NOMO-1 treated with dmso at 0.1 percent for 144 hours (cell line): ENCODE results near the gene APLP2.

Experiments
- DNase-seq: peaks from one replicate; lab custom pipeline; 2025; ENCODE audit not compliant: unreplicated experiment; lab: John Stamatoyannopoulos, UW

The APLP2 gene

DNA sequence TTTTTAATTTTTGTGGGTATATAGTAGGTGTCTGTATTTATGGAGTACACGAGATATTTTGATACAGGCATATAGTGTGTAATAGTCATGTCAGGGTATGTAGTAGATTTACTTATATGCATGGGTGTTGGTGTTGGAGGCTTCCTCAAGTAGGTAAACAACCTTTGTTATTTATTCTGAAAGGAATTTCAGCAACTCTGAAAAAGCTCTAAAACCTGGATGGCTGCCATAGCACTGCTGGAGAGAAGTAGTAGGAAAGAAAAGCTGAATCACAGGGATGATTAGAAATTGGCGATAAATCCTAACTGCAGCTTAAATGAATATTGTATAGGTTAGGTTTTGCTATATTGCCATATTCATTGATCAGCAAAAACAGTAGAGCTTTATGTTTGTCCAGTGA, 45.5 kb downstream of the APLP2 start:
- DNase-seq = no peak

DNA sequence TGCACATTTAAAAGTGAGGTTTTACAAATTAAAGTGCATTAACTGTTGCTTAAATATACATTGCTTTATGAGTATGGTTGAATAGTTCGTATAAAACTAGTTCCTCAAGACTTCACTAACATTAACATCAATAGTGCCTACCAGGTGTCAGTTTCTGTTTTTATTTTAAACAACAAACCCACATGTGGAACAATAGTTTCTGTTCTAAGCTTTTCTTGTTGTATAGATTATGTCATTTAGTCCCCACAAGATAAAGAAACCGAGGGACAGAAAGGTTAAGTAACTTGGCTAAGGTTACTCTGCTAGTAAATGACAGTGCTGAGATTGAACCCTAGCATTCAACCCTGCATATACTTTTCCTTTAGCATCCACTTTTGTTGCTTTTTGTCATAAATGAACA, 48.5 kb downstream of the APLP2 start:
- DNase-seq = no peak

DNA sequence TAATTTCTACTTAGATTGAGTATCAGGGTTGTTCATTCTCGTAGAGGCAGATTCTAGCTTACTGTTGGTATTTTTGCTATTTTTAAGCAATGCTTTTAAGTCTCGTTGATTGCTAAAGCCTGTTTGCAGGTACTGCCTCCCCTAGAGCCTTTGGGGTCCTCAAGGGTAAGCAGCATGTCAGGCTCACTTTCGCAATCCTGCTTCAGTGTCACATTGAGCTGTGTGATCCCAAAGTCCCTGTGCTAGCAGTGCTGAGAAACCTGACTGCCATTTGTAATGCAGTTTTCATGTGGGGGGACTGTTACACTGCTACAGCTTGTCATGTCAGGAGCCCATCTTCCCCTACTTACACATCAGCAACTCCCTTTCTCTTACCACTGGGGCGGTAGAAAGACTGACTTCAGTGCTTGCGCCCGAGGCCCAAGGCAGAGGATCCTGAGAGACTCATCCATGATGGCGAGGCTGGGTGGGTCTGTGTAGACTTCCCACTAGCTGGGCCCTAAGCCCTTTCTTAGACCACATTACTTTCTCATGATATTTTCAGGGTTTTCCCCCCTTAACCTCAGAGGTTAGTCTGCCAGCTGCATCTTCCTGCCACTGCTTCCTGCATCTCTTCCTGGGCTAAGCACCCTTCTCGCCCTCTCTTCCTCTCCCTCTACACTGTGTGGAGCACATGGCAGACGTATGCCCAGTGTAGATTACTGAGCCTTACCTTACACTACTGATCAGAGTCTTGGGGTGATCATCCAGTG, 49.1 kb downstream of the APLP2 start:
- DNase-seq = no peak

DNA sequence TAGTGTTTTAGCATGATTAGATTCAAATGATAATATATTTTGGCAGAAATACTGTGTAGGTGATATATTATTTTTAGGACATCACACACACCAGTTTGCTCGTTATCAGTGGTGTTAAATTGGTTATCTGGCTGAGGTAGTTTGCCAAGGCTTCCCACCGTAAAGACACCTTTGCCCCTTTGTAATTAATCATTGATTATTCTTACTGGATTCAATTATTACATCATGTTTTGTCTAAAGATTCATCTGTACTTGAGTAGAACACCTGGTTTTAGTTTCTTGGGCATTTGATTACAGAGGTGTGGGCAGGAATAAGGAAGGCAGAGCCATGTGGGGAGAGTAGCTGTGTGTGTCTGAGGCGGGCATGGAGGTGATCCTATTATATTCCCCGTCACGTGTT, 50.4 kb downstream of the APLP2 start:
- DNase-seq = no peak

DNA sequence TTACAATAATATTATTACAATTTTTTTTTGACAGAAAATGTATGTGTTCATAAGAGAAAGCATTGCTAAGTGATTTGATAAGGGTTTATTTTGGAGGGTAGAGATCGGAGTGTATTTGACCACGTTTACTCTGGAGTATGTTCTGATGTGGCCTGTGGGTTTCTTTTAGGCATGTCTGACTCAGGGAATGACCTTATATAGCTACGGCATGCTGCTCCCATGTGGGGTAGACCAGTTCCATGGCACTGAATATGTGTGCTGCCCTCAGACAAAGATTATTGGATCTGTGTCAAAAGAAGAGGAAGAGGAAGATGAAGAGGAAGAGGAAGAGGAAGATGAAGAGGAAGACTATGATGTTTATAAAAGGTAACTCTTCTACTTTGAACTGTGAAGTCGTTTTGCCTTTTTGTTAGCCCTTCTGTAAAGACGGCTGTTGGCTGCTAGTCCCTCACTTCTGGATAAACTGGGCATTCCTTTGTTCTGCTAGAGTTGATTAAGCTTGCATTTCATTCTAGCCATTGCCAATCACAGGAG, 51.8 kb downstream of the APLP2 start:
- DNase-seq = no peak

DNA sequence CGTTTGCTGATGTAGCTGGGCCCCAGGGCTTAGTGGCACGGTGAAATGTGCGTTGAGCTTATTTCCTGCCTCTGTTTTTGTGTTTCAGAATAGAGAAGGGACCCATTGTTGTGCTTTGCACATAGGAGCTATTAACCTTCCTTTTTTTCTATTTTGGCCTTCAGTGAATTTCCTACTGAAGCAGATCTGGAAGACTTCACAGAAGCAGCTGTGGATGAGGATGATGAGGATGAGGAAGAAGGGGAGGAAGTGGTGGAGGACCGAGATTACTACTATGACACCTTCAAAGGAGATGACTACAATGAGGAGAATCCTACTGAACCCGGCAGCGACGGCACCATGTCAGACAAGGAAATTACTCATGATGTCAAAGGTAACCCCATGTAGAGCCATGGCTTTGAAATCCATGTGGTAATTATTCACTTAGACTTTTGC, 52.5 kb downstream of the APLP2 start:
- no peak for DNase-seq

DNA sequence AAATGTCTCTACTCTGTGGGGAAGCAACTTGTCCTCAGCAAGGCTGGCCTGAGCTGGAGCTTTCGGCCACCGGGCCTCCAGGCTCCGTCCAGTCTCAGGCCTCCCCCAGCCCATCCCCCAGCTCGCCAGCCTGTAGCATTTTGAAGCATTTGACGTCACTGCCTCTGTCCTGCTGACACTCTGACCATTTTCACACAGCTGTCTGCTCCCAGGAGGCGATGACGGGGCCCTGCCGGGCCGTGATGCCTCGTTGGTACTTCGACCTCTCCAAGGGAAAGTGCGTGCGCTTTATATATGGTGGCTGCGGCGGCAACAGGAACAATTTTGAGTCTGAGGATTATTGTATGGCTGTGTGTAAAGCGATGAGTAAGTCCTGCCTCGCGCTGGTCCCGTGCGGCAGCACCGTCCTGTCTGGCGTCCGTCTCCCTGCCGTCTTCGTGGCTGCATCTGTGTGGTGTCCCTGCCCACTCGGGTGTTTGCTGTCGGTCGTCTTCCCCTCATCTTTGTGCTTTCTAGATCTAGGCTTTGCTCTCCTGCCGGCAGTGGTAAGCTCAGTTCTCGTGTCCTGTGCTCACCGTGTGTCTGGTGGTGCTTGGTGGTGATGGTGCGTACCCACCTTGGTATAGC, 53.8 kb downstream of the APLP2 start:
- DNase-seq = no peak

DNA sequence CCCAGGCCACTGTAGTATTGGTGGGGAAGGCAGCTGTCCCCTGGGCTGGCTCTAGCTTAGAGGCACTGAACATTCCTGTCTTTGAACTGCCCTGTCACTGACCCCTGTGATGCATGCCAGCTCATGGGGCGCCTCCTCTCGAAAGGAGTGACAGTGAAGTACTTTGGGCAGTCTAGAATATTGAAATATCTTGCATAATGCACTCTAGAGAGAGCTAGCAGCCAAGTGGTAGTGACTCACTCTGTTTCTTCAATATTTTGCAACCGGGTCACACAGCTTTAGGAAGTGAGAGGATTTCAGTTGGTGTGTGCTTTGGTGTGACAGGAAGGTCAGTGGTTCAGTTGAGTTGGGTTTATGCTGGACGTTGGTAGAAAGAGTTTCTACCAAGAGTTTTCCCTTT, 54.4 kb downstream of the APLP2 start:
- DNase-seq = peak; percentile 99

DNA sequence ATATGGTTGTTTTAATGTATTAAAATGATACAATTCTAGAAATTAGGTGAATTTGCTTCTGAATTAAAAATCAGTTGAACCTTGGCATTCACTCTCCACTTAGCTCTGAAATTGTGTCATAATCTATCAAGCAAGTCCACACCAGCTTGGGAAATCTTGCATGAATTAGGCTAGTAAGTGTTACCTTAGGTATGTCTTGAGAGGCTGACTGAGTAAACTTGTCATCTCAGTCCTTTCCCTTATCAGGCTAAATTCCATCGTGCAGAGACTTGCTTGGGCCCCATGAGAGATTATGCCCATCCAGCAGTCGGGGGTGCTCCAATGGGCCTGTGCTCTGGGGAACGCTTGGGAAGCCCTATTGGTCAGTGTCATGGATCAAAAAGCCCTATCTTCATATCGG, 55.9 kb downstream of the APLP2 start:
- no peak for DNase-seq

DNA sequence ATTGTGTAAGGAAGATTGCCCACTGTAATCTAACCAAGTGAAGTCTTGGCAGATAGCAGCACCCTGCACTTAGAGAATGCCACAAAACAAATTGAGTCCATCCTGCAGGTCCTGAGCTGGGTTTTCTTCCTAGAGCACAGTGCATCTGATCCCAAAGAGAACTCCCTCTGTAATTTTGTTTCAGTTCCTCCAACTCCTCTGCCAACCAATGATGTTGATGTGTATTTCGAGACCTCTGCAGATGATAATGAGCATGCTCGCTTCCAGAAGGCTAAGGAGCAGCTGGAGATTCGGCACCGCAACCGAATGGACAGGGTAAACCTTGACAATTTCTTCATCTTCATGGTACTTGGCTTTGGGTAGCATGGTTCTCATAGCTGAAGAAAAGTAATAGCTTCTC, 56.8 kb downstream of the APLP2 start:
- DNase-seq = no peak

DNA sequence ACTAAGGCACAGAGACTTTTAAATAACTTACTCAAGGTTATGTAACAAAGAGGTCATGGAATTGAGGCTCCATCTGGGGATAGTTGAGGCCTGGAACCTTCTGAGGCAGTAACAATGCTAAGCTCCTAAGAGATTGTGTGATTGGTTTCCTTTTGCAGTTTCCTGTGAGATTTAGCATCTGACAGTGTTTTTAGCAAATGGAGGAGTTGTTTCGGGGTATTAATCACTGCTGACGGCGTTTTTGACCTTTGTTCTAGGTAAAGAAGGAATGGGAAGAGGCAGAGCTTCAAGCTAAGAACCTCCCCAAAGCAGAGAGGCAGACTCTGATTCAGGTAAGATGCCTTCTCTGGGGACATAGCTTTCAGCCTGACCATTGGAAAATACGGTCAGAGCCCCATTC, 57.8 kb downstream of the APLP2 start:
- no peak for DNase-seq

DNA sequence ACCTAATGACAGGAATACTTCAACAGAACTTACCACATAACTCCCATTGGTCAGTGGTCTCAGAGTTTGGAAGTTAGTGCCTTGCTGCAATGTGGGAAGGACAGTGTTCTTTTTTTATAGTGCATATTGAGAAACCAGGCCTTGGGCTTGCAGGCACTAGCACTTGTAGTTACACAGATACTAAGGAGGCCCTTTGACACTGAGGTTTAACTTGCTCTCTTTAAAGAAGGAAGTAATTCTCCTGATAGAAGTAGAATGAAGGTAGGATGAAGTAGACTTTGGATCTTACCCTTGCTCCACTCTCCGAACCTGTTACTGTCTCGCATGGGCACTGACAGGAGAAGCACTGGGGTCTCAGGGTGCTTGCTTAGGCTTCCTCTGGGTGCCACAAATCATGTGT, 58.9 kb downstream of the APLP2 start:
- DNase-seq = peak; percentile 23

DNA sequence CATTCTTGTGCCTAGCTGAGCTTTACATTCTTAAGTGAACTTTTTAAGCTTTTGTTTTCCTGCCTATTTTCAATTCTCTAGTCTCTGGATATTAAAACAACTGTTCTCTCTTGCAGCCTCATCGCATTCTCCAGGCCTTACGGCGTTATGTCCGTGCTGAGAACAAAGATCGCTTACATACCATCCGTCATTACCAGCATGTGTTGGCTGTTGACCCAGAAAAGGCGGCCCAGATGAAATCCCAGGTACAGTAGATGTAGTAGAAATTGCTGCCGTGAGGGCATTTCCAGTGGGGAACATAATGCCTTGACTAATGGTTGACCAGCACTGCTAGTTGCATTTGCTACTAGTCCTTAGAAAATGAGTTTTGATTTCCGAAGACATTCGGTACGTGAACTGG, 60.2 kb downstream of the APLP2 start:
- DNase-seq = no peak

DNA sequence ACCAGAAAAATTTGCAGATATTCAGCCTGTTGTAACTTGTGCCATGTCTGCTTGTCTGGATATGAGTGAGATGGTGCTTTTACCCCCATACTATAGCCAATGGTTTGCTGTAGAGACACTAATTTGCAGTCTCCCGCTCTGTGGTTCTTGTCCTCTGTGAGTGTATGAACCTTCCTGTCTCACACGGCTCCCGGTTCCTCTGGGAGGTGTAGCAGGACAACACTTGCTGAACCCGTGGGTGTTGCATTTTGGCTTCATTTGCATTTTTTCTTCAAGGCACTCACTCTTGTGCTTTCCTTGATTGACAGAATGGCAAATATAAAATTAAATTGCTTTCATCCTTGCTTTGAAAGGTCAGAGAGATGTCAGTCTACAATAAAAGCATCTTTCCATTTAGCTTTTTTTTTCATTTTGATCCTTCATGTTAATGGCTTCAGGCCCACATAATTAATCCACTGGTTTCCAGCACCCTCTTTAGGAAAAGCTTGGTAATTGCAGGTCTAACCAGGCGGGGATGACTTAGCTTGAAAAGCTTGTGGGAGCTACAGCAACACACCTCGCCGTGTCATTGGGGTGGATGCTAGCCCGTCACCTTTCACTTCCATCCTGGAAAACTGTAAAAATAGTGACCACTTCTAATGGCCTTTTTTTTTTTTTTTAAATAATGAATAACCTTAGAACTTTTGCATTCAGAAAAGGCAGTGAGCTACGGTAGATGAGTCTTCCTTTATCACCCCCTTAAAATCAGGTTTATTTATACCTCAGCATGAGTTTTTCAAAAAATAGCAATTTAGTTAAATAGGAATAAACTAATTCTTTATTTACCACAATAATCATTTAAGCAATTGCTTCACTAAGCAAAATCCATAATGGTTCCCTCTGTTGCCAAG, 62.5 kb downstream of the APLP2 start:
- peak; percentile 33 for DNase-seq

DNA sequence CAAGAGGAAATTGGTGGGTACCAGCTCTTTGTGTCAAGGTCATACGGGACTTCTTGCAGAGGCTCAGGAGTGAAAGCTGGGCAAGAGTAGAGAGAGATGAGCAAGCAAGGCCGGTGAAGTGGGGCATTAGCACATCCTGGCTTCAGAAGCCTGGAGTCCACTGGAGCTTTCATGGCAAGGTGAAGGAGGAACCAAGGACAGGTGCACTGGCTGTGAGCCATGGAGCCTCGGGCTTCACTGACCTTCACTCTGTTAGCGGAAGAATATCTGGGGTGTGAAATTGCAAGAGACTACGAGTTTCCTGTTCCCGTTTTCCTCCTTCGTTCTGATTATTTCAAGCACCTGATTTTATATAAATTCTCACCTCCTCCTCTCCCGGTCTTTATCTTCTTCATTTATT, 64.0 kb downstream of the APLP2 start:
- no peak for DNase-seq

DNA sequence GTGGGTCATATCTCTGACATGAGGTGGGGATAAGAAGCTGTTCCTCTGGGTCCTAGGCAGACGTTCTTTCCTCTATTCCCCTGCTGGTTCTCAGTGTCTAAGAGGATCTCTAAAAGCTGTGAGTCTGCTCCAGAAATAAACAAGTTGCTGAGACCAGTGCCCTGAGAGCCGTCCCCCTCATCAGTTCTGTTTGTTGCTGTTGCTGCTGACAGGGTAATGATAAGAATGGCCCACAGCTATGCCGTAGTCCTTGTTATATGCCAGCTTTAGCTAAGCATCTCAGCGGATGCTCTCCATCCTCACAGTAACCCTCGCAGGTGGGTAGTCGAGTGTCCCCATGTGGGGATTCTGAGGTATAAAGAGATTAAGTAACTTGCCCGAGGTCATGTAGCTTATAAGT, 66.4 kb downstream of the APLP2 start:
- no peak for DNase-seq

DNA sequence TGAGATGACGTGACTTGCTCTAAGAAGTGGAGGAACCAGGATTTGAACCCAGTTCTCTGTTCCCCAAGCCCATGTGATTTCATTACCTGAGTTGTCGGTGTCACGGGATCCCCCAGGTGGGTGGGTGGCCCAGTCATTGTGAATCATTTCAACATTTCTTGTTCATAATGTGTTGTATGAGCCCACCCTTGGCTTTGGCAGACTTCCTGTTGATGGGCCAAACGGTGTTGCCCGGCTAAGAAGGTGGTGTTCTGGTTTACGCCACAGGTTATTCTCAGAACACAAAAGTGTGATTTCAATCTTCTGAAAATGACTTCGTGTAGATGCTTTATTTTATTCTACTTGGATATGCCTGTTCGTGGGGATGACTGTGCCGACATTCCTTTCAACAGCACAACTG, 68.3 kb downstream of the APLP2 start:
- DNase-seq = no peak

DNA sequence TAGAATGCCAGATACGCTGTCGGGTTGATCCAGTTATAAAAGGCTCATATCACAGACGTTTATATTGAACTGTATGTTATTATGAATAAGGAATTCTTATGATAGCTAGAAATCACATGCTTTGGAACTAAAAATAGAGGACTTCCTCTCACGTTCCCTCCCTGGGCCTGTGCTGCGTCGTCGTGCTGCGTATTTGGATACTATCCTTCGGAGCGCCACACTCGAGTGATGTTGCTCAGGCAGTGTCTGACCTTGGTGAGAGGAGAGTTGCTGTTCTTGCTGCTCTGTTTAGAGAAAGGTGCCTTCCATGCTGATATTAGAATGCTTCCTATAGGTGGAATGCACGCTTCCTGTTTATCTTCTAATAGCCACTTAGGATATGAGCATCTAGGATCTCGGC, 69.7 kb downstream of the APLP2 start:
- DNase-seq = no peak

DNA sequence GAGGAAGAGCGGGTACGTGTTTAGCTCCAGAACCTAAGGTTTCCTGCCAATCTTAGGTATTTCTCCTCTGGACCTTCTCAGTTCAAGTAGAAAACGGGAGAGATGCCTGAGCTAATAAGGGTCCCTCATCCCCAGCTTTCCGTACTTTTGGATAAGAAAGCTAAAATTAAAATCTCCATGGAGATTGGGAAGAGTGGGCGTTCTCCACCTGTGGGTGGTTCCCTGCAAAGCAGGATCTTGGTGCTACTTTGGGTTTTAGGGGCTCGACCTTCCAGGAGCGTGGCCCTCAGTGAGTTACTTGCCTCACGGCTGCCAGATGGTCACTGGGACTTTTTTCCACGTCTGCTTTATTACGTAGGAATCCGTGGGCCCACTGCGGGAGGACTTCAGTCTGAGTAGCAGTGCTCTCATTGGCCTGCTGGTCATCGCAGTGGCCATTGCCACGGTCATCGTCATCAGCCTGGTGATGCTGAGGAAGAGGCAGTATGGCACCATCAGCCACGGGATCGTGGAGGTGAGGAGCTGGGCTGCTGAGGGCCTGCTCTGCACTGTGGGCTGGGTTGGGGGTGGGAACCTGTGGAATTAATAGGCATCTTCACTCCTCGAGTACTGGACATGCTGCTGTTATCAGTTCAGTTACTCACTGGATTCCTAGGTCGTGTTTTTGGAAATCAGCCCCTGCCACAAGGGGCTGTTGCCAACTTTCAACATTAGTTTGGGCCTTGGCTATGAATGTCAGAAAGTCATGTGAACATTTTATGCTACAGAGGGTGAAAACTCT, 72.1 kb downstream of the APLP2 start:
- DNase-seq = no peak

DNA sequence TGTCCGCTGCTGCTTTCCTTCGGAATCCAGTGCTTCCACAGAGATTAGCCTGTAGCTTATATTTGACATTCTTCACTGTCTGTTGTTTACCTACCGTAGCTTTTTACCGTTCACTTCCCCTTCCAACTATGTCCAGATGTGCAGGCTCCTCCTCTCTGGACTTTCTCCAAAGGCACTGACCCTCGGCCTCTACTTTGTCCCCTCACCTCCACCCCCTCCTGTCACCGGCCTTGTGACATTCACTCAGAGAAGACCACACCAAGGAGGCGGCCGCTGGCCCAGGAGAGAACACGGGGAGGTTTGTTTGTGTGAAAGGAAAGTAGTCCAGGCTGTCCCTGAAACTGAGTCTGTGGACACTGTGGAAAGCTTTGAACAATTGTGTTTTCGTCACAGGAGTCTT, 74.4 kb downstream of the APLP2 start:
- no peak for DNase-seq

DNA sequence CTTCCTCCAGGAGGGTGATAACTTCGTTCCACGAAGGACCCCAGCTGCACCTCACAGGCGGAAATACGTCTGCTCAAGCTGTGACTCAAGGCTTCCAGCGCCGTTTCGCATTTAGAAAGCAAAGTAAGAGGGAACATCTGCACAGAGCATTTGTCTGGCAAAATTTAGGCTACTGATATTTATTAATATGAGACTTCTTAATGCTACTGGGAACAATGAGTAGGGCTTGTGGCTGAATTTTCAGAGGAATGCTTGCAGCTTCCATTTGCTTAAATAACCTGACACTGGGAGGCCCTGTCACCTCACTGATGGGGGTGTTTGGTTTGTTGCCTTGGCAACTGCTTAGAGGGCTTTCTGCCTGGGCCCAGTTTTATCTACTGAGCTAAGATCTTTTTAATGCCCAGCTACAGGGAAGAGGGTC, 75.2 kb downstream of the APLP2 start:
- no peak for DNase-seq
